ENCODE results near the gene SLAIN1.
A peak's percentile ranks its signal among the peaks of the same experiment; 100 is the strongest.

Gene SLAIN1

GRCh38 chr13:77774181-77774580, 76.7 kb downstream of the SLAIN1 start:
- TF ChIP-seq CTCF (conservative IDR thresholded peaks at IDR 0.05; ENCODE audit: low read depth), result no peak
- POLR2A ChIA-PET (ENCODE audit: low non-redundant PET), result no interaction called here
- DNase-seq (ENCODE audit: low spot score), result no peak
- H3K27ac ChIP-seq, result no peak overlapping the region
- CTCF ChIA-PET, result interaction anchor here (0.5 kb wide), 1 partner anchor 181 kb away, joined by 3 read pairs; no protein-coding TSS in a partner anchor

DNA sequence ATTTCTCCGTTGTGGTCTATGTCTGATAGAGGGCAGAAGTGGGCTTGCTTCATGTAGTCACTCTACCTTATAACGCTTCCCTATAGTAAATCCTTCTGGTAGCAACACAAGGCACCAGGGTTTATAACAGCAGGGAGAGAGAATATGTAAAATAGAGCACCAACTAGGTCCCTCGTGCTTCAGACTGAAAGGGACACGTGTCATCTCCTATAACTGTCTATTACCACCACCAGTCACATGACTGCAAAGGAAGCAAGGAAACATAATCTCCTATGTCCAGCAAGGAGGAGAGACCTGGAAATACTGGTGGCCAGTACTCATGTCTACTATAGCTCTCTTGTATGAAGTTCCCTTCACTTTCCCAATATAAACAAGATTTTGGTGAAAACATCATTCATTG, 79.2 kb downstream of the SLAIN1 start:
- ChIA-PET CTCF (no interaction called here), POLR2A (ENCODE audit: low non-redundant PET) (no interaction called here)
- no peak overlapping the region for H3K27ac ChIP-seq
- DNase-seq (ENCODE audit: low spot score), result no peak
- TF ChIP-seq CTCF (conservative IDR thresholded peaks at IDR 0.05; ENCODE audit: low read depth), result no peak

GRCh38 chr13:77779552-77780272, 82.2 kb downstream of the SLAIN1 start:
- CTCF ChIA-PET, result no interaction called here
- POLR2A ChIA-PET (ENCODE audit: low non-redundant PET), result no interaction called here

DNA sequence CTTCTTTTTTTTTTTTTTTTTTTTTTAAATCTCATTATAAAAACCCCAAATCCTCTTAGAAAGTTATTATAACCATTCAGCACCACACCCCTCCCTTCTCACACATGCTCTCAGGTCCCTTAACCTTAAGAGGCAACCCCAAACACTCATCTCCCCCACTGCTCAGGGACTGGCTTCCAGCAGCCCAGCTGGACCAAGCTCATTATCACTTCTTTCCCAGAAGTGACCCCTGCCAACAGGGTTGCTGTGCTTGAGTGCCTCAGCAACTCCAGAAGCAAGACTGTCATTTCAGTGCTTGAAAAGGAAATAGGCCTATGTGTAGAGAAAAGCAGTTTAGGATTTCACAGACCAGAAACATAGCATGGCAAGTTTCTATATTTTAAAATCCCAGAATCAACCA, 84.3 kb downstream of the SLAIN1 start:
- ChIA-PET CTCF (interaction anchor here (0.6 kb wide), 1 partner anchor 340 kb away, joined by 4 read pairs; no protein-coding TSS in a partner anchor), POLR2A (ENCODE audit: low non-redundant PET) (no interaction called here)
- no peak overlapping the region for H3K27ac ChIP-seq
- no peak for DNase-seq (ENCODE audit: low spot score)
- no peak for TF ChIP-seq CTCF (conservative IDR thresholded peaks at IDR 0.05; ENCODE audit: low read depth)

More at GRCh38 chr13:77779552-77780272, 82.2 kb downstream of the SLAIN1 start:
- peak; percentile 26 for DNase-seq (ENCODE audit: low spot score)
- TF ChIP-seq CTCF (conservative IDR thresholded peaks at IDR 0.05; ENCODE audit: low read depth), result peak; percentile 69
- H3K27ac ChIP-seq, result no peak overlapping the region

DNA sequence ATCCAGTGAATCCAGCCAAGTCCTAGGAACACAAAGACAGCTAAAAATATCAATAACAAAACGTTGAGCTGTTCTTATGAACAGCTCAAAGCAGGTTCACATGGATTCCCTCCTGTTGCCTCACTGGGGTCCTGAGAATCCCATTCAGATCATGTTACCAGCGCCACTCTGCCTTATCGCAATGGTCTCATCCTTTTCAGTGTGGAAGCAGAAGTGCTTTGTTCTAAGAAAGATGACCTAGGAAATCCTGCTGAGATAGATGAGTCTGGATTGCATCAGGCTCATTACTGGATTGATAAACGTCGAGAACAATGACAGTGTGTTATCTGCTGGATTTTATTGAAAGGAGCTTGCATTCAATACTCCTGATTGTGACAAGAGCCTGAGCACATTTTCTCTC, 87.0 kb downstream of the SLAIN1 start:
- POLR2A ChIA-PET (ENCODE audit: low non-redundant PET), result no interaction called here
- no peak overlapping the region for H3K27ac ChIP-seq
- TF ChIP-seq CTCF (conservative IDR thresholded peaks at IDR 0.05; ENCODE audit: low read depth), result no peak
- DNase-seq (ENCODE audit: low spot score), result no peak
- CTCF ChIA-PET, result no interaction called here

GRCh38 chr13:77786695-77787287, 89.3 kb downstream of the SLAIN1 start:
- DNase-seq (ENCODE audit: low spot score), result no peak
- TF ChIP-seq CTCF (conservative IDR thresholded peaks at IDR 0.05; ENCODE audit: low read depth), result no peak
- ChIA-PET POLR2A (ENCODE audit: low non-redundant PET) (no interaction called here), CTCF (interaction anchor here (1.6 kb wide), 1 partner anchor 335 kb away, joined by 6 read pairs; no protein-coding TSS in a partner anchor)
- H3K27ac ChIP-seq, result no peak overlapping the region

All from RWPE1 (cell line).